Fibroblast of lung (primary cell): ENCODE results near the gene PIN4. TPM values are rescaled to one million over a fixed set of nuclear protein-coding genes. Genes with fewer than 3 reads are reported as not detected.

Experiments
- polyA plus RNA-seq, 2 donors: library from polyadenylated mRNA; depleted of rRNA in 1 of 2; stranded (reverse) in 1 of 2; unstranded in 1 of 2; fragments of >200 nt; gene quantifications; 2 replicates each; pipeline ENCODE4 v1.2.1, GENCODE V29; 2011 to 2012; ENCODE audit warnings: missing spikeins in 1 of 2
- total RNA-seq: library from RNA; depleted of rRNA; stranded (reverse); fragments of >200 nt; gene quantifications from 2 replicates; pipeline ENCODE4 v1.2.1, GENCODE V29; 2014

Gene PIN4
- total and polyA plus RNA-seq, 2 donors (not counting 1 experiment from before 2014, with no cell fraction given) = 5.1 to 22.0 TPM

Other genes starting within 250 kb of the PIN4 start
- gene RTL5, start 49.8 kb upstream of the PIN4 start, total RNA-seq = 2.8 and 4.5 TPM in 2 replicates
- 4.2 and 6.9 TPM in 2 replicates for gene RTL5, start 49.8 kb upstream of the PIN4 start, polyA plus RNA-seq
- 0.66 TPM in 1 of 2 replicates, not detected in the other for gene ERCC6L, start 57.3 kb downstream of the PIN4 start, total RNA-seq
- gene ERCC6L, start 57.3 kb downstream of the PIN4 start, polyA plus RNA-seq = 1.7 and 6.6 TPM in 2 replicates
- gene RPS4X, start 95.5 kb downstream of the PIN4 start, total RNA-seq = 776 and 877 TPM in 2 replicates
- gene RPS4X, start 95.5 kb downstream of the PIN4 start, polyA plus RNA-seq = 1,529 and 2,318 TPM in 2 replicates
- 0.17 TPM in 1 of 2 replicates, not detected in the other for gene CITED1, start 124.2 kb downstream of the PIN4 start, total RNA-seq
- gene CITED1, start 124.2 kb downstream of the PIN4 start, polyA plus RNA-seq = not detected in 2 replicates